Measurements from ENCODE around the gene LRRC75B. TPM values are rescaled to one million over a fixed set of nuclear protein-coding genes. Genes with fewer than 3 reads are reported as not detected.

Gene LRRC75B
- total RNA-seq, 1 experiment from 2014 or later, result 4.1 TPM

DNA sequence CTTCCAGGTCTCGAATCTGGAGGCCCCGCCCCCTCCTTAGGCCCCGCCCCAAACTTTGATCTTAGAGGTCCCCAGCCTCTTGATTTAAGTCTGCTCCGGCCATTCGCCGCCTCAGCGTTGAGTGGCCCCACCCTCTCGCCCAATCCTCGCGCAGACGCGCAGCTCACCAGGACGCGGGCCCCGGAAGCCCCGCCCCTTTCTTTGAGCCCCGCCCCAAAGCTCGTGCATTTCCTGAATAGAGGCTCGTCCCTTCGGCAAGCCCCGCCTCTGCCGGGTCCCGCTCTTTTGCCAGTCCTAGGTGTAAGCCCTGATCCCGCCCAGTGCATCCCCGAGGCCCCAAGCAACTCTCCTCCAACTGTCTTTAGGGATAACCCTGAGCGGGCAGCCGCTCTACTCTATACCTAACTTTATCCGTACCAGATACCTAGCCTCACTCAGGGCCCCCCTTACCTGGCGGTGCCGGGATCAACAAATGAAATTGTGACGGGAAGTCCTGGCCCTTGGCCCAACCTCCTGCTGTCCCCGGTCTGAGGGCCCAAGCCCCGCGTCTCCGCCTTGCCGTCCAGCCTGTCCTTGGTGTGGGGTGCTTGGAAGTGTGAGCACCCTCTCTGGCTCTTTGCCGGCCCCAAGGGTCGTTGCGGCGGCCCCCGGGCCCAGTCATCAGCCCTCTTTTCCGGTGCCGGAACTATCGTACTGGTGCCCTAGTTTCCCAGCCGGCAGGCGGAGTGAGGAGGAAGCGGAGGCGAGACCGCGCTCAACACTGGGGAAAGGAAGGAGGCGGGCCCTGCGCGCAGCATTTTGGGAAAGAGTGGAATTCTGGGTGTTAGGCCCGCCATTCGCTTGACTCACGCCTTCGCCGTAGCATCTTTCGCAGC, 37.5 kb downstream of the LRRC75B start, which contains the start of gene SNRPD3:
SNRPD3 (plus strand) TSS at position 835 of the 875 bp plus-strand sequence. CDS start 1,676 bp downstream, outside the sequence.
- DNase-seq (ENCODE audit: low read depth, low spot score) (peak; percentile 89), ATAC-seq (peak; percentile 93)
- peak; percentile 71 for TF ChIP-seq POLR2AphosphoS5 (IDR thresholded peaks at IDR 0.05; ENCODE audit: low read depth, low read length)
- TF ChIP-seq TCF7L2 (IDR thresholded peaks at IDR 0.05; ENCODE audit: low read depth, low read length), result peak; percentile 57
- TF ChIP-seq, protein P1, sequence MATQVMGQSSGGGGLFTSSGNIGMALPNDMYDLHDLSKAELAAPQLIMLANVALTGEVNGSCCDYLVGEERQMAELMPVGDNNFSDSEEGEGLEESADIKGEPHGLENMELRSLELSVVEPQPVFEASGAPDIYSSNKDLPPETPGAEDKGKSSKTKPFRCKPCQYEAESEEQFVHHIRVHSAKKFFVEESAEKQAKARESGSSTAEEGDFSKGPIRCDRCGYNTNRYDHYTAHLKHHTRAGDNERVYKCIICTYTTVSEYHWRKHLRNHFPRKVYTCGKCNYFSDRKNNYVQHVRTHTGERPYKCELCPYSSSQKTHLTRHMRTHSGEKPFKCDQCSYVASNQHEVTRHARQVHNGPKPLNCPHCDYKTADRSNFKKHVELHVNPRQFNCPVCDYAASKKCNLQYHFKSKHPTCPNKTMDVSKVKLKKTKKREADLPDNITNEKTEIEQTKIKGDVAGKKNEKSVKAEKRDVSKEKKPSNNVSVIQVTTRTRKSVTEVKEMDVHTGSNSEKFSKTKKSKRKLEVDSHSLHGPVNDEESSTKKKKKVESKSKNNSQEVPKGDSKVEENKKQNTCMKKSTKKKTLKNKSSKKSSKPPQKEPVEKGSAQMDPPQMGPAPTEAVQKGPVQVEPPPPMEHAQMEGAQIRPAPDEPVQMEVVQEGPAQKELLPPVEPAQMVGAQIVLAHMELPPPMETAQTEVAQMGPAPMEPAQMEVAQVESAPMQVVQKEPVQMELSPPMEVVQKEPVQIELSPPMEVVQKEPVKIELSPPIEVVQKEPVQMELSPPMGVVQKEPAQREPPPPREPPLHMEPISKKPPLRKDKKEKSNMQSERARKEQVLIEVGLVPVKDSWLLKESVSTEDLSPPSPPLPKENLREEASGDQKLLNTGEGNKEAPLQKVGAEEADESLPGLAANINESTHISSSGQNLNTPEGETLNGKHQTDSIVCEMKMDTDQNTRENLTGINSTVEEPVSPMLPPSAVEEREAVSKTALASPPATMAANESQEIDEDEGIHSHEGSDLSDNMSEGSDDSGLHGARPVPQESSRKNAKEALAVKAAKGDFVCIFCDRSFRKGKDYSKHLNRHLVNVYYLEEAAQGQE (IDR thresholded peaks at IDR 0.05; ENCODE audit: insufficient read depth in 1 of 2, low read depth in 2 of 2, low read length in 1 of 2), result no peak
- TF ChIP-seq SIN3A (IDR thresholded peaks at IDR 0.05; ENCODE audit: borderline replicate concordance, insufficient read depth, low read depth, low read length), result 0 out of 2 replicates have a peak, but pooled peaks have one; percentile 4
- intact Hi-C loops (cut with micrococcal nuclease; ENCODE audit: unreplicated experiment) (no loop called here), in situ Hi-C loops (cut with HindIII; ENCODE audit: low pct_unique_long_range_greater_than_20kb, low sequenced_read_pairs) (no loop called here)
- Histone ChIP-seq H3K4me3 (ENCODE audit: low read depth in 2 of 2, low read length in 2 of 2) (peak within 1 kb of the TSS; percentile 96 to 97), H3K36me3 (ENCODE audit: control insufficient read depth, insufficient read depth, low read length) (peaks cover 24% of the 10 kb centered on the region), H3K27me3 (ENCODE audit: control insufficient read depth, insufficient read depth, low read length) (no peaks in the 10 kb centered on the region), H3K4me1 (ENCODE audit: control insufficient read depth, insufficient read depth, low read length) (peaks cover 20% of the 10 kb centered on the region), H3K9me3 (ENCODE audit: control insufficient read depth, insufficient read depth, low read depth, low read length) (no peaks in the 10 kb centered on the region), H3K27ac (ENCODE audit: low read length) (peak within 1 kb of the TSS; percentile 95)
- ChIA-PET CTCF (interaction anchor here (0.6 kb wide), 1 partner anchor 132 kb away, joined by 8 read pairs; no protein-coding TSS in a partner anchor), POLR2A (interaction anchor here (0.6 kb wide), 2 partner anchors 139 to 540 kb away, joined by 5 to 7 read pairs; no protein-coding TSS in a partner anchor)
- BruUV-seq (replicated peaks), result no TSS peak

DNA sequence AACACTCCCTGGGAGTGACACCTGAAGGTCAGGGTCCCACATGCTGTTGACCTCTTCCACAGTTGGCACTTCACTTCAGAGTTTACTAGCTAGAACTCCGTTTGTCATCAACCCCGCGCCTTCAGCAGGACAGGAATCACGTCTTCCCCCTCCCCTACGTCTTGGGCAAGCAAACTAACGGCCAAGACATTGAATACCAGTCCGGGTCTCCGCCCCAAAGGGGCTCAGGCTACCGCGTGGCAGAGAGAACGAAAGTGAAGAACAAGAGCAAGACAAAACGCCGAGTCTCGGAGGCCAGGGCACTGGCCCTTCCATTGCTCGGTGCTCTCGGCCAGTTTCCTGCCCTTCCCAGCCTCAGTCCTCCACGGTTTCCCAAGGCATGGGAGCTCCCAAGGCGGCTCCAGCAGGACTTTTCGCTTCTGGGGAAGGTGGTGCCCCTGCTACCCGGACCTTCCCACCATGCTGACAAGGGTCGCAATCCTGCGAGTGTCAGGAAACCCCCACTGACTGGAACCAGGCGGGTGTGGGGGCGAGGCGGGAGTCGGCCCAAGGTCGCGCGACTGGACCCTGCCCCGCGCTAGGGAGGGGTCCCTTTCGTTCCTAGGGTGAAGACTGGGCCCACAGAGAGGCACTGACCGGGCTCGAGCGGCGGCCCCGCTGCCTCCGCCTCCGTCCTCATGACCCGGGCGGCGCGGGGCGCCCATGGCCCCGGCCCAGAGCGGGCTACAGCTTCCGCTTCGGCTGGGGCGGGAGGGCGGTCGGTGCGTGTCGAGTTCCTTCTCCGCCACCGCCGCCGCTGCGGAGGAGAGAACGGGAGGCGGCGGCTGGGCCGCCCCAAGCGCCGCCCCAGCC, 38.3 kb downstream of the LRRC75B start, which contains the start of gene GUCD1:
GUCD1 (minus strand) TSS at position 826 of the 852 bp plus-strand sequence; CDS start at position 679, 147 bp downstream.
- Histone ChIP-seq H3K4me1 (ENCODE audit: control insufficient read depth, insufficient read depth, low read length) (peaks cover 20% of the 10 kb centered on the region), H3K36me3 (ENCODE audit: control insufficient read depth, insufficient read depth, low read length) (peaks cover 20% of the 10 kb centered on the region), H3K4me3 (ENCODE audit: low read depth in 2 of 2, low read length in 2 of 2) (peak within 1 kb of the TSS; percentile 96 to 97), H3K9me3 (ENCODE audit: control insufficient read depth, insufficient read depth, low read depth, low read length) (no peaks in the 10 kb centered on the region), H3K27ac (ENCODE audit: low read length) (peak within 1 kb of the TSS; percentile 95), H3K27me3 (ENCODE audit: control insufficient read depth, insufficient read depth, low read length) (no peaks in the 10 kb centered on the region)
- ChIA-PET CTCF (no interaction called here), POLR2A (no interaction called here)
- ATAC-seq (peak; percentile 44), DNase-seq (ENCODE audit: low read depth, low spot score) (no peak)
- in situ Hi-C loops (cut with HindIII; ENCODE audit: low pct_unique_long_range_greater_than_20kb, low sequenced_read_pairs) (no loop called here), intact Hi-C loops (cut with micrococcal nuclease; ENCODE audit: unreplicated experiment) (no loop called here)
- BruUV-seq (replicated peaks), result no TSS peak
- TF ChIP-seq TCF7L2 (IDR thresholded peaks at IDR 0.05; ENCODE audit: low read depth, low read length), result no peak

Data from Panc1 (cell line).